NCI-H128 (cell line): Measurements from ENCODE around the gene CCDC24.

Experiments used
- DNase-seq: peaks from one replicate; lab custom pipeline; 2025; ENCODE audit not compliant: unreplicated experiment; lab: John Stamatoyannopoulos, UW

Gene CCDC24

DNA sequence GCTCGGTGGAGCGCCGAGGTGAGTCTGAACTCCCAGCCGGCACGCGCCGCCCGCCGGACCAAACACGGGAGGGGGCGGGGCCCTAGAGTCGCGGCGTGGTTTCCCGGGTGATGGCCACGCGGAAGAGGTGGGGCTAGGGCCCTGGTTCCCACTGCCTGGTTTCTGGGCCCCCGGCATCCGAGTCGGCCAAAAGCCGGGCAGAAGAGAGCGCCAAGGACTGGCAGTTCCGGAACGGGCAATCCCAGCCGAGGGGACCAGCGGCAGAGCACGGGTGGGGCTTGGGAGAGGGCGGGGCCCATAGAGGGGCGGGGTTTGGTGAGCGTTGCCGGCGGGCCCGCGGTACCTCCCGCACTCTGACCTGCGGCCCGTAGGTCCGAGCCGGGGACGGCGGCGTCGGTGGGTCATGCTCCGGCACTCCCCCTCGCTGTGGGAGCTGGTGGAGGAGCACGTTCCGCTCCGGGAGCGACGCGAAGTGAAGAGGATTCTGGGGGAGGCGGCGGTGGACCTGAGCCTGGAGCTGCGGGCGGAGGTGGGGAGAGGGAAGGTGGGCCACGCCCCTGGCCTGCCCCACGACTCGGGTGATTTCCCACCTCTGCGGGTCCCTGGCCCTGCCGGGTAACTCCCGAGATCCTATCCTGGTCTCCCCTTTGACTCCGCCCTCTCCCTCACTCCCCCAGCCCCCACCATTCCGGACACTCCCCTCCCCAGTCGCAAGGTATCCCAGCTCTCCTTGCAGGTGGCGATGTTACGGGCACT is at the start of gene CCDC24:
CCDC24 (plus strand) TSS at position 124 of the 756 bp plus-strand sequence; CDS start at position 404, 280 bp downstream.
- peak; percentile 50 for DNase-seq

- no peak for DNase-seq
Observed at GRCh38 chr1:43942411-43942810, 49.0 kb upstream of the CCDC24 start.

DNA sequence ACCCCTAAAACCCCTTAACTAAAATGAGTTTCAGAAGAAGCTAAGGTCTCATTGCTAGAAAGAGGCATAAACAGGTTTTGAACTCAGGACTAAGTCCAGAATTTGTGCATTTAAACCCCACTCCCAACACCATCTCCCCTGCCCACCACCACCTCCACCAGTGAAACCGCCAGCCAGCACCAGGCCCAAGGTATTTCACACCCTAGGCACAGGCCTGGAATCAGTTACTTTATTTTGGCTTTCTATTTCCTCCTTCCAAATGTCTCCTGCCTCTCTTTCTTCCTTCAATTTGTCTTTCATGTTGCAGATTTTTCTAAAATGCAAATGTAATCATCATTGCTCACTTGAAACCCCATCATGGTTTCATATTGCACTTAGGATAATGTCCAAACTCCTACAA is 46.5 kb upstream of the CCDC24 start:
- DNase-seq: no peak

DNA sequence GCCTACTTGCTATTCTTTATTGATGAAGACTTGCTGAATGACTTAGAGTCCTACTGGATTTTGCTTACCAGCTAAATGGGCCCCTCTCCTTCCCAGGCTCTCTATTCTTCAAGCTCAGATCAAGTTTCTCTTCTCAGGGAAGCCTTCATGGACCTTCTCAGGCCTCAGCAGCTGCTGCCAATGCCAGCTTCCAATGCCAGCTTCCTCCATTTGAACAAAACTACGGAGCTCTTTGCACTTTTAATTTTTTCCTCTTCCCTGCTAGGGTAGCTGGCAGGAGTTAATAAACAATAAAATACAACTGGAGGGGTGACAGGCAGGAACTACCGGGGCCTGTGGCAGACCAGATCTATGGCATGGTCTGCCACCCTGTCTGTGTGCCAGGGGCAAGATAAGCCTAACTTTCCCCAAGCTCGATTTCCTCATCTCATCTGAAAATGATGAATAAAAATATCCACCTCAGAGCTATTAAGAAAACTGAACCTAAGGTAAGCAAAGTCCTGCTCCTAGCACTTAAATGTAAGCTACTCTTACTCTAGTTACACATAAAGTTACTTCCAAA is 45.6 kb upstream of the CCDC24 start:
- DNase-seq: no peak

- DNase-seq: peak; percentile 96
Observed at GRCh38 chr1:43946236-43947060, 45.0 kb upstream of the CCDC24 start, which contains the start of gene IPO13. Gene IPO13 (plus strand): TSS chr1:43946950. CDS start chr1:43947601, 651 bp downstream.

DNA sequence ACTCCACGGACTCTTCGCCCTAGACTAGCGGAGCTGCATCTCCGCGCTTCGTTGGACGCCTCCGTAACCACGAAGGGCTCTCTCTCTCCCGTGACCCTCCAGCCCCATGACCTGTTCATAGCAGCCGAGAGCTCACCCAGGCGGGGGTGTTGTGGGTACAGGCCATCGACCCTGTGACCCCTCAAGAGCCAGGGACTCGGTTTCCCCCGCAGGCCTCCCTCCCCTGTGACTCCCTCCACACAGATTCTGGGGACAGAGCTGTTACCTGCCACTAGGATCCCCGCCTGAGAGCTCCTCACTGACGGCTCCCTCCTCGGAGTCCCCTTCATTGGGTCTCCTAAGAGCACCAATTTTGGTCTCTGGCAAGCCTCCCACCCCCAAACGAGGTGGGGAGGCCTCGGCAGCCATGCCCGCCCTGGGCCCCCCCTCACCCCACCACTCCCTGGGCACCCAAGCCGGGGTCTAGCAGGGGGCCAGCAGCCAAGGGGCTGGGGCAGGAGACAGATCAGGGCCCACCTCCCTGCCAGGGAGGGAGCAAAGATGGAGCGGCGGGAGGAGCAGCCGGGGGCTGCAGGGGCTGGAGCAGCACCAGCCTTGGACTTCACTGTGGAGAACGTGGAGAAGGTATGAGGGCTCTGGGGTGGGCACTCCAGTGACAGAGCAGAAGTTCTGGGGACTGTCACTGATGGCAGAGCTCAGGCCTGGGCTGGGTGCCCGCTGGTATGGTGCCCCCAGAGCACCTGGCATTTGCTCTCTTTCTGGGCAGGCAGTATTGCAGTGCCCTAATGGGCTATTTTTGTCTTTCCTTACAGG is 44.1 kb upstream of the CCDC24 start:
- no peak for DNase-seq

DNA sequence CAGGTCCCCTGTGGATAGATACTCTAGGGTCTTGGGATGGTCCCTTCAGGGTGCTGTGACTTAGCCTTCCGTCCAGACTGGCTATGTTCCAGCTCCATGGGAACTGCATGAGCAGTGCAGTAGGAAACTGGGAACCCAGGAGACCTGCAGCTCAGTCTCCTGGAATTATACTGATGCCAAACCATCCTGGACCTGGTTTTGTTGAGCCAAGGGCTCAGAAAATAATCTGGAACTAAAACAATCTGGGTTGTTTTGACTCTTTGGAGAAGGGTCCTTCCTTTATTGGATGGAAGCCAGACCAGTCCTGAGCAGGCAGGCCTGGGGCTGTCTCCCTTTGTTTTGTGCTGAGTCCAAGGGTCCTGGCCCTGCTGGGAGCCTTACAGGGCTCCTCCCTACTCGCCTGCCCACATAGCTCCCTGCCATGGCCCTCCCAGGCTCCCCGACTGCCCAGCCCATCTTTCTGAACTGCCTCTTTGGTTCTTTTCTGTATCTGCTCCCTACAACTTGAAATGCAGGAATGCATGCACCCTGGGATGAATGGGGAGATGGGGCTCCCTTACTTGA is 43.4 kb upstream of the CCDC24 start:
- no peak for DNase-seq

GRCh38 chr1:43949678-43950077 is 41.7 kb upstream of the CCDC24 start:
- DNase-seq: no peak

DNA sequence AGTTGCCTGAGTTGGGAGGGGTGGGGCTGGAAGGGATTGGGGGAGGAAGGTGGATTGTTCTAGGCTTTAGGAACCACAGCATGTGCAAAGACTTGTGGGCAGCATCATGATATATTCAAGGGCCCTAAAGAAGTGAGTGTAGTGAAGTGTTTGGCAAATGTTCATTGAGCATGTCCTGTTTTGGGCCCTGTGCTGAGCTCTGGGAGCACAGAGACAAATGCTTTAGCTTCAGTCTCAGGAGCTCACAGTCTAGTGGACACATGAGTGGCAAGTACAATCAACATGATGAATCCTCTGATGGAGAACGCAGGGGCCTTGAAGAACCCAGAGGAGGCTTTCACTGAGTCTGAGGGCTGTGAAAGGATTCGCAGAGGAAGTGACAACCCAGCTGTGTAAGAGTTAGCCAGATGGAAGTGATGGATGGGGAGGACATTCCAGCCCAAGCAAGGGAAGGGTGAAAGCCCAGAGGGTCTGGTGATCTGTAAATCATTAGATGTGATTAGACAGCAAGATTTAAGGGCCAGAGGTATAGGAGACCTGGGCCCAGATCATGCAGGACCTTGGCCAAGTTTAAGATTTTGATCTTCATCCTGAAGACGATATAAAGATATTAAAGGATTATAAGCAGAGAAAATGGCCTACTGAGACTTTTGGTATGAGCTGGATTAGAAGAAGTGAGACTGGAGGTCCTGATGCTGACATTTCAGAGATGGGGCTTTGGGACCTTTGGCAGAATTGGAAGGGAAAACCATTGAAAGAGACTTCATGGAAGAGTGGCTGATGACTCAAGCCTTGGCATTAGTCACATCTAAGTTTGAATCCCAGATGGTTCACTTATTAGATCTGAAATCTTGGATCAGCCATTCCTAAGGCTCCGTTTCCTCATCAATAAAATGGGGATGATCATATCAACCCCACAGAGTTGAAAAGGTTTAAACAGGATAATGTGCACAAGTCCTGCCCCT is 40.1 kb upstream of the CCDC24 start:
- no peak for DNase-seq

DNA sequence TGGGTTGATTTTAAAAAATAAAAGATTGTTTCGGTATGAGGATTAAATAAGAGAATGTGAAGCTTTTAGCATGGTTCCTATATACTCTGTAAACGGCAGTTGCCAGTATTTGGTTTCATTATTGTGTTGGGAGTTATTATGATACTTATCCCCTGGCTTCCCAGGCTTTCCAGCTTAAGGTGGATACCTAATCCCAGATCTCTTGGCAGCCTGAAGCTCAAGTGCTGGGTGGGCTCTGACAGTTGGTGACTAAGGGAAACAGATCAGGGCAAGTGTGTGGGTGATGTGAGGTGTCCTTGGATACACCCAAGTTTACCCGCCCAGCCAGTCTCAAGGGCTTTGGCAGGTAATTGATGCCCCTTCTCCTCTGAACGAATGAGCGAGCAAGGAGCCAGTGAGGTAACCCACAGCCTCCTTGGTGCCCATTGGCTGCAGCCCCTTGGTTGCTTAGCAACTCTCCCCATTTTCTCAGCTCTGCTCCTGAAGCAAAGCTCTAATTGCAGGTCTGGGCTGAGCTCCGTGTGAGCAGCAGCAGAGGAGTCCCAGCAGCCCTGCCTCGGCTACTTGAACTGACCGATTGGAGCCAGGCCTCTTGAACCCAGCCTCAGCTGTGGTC is 38.6 kb upstream of the CCDC24 start:
- DNase-seq: peak; percentile 96

DNA sequence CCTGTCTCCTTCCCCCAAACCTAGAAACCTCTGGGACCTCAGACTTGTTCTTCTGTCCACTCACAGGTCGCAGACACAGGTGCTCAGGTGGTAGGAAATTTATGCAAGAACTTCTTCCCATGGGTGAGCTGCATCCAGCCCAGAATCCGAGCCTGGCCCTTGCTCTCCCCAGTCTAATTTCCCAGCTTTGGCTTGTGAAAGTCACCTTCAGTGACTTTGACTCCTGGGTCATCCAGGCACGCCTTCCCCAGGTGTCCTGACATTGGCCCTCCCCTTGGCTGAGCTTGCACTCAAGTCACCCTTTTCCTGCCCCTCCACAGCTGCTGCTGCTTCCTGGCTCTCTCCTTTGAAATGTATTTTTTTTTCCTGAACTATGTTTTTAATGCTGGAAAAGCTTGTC is 38.0 kb upstream of the CCDC24 start:
- DNase-seq: no peak

DNA sequence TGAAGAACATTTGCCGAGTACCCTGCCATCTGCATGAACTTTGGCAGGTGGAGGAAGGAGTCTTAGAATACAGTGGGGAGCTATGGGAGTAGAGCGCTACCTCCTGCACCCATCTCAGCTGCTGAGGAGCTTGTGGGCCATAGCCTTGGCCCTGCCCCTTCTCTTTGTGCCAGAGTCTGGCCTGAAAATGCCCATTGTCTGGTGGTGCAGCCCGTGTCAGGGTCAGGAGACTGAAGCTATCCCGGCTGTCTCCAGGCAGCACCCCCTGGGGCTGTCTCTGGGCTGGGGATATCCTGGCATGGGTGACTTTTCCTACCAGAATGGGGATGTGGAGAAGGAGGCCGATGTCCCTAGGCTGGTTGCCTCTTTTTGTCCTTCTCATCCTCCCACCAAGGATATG is 37.4 kb upstream of the CCDC24 start:
- no peak for DNase-seq

GRCh38 chr1:43956234-43956633 is 35.2 kb upstream of the CCDC24 start:
- no peak for DNase-seq

DNA sequence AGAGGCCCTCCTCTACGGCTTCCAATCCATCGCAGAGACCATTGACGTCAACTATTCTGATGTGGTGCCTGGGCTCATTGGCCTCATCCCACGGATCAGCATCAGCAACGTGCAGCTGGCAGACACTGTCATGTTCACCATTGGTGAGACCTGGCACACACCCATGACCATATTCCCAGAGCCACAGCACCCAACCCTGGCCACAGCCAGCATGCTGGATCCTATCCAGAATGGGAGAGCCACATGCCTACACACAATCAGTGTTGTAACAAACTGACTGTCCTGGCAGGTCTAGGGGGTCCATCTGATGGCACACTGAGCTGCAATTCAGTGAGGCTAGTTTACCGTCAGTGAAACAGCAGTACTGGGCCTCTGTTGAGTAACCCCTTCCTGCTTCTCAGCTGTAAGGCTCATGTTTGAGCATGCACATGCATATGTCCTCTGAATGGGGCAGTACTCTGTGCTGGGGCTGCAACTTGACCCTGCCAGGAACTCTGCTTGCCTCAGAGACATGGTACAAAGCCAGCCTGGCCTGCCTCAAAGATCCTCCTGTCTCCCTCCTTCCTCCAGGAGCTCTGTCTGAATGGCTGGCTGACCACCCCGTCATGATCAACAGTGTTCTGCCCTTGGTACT is 33.9 kb upstream of the CCDC24 start:
- DNase-seq: no peak

DNA sequence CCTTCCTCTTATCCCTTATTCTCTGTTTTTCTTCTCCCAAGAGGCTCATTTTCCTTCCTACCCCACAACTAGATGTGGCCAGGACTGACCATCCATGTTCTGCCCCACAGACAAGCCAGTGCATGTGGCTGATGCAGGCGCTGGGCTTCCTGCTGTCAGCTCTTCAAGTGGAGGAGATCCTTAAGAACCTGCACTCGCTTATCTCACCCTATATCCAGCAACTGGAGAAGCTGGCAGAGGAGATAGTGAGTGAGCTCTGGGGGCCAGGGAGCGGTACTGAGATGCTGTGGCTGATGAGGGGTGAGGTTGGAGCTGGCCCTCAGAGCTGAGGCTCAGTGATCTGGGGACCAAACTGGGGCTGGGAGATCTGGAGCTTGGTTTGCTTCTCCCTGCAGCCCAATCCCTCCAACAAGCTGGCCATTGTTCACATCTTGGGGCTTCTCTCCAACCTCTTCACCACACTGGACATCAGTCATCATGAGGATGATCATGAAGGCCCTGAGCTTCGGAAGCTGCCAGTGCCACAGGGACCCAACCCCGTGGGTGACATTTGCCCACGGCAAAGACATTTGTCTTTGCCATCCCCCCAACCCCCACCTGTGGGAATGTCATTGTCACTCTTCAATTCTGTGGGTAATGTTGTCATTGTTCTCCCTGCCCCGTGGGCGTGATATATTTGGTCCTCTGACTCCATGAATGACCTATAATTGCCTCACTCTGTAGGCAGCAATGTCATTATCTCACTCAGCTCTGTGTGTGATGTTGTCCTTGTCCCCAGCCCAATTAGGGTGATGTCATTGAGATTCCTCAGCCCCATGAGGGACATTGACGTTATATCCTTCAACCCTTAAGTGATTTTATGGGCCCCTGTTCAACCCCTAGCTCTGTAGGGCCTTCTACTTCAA is 32.8 kb upstream of the CCDC24 start:
- DNase-seq: no peak

- DNase-seq: no peak
Observed at GRCh38 chr1:43960798-43961197, 30.6 kb upstream of the CCDC24 start.

DNA sequence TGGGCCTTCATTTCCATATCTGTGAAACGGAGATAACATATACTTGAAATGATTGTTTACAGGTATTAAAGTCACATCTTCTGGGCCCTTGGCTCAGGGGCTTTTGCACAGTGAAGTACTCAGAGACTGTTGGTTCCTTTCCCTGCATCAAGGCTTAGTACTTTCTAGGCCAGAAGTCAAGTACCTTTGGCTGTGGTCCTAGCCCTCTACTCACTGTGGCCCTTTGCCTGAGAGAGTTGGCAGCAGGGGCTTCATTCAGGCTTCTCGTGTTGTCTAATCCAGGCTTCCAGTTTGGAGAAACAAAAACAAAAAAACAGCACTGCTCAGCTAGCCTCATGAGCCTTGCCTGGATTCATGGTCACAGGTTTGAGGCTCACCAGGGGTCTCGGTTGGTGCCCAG is 29.7 kb upstream of the CCDC24 start:
- DNase-seq: no peak

DNA sequence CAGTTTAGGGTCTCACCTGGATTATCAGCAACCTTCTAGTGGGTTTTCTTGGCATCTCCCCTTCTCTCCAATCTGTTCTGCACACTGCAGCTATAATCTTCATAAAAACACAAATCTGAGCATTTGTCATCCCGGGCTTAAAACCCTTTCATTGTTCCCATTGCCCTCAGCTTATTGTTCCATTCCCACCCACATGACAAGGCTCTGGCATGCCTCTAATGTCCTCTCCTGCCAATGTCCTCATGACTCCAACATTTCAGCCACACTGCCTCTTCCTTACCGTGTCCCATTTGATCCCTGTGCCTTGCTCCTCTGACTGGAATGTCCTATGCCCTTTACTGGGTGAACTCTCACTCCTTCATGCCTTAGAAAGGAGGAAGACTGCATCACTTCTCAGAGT is 29.1 kb upstream of the CCDC24 start:
- no peak for DNase-seq
